HG02763 (cell line): ENCODE results near the gene TRABD2A.

ENCODE experiments used
- ATAC-seq: cut with Tn5 transposase; IDR thresholded peaks from one replicate; pipeline ENCODE4 v1.9.1; 2021; ENCODE audit warnings: mild to moderate bottlenecking, moderate library complexity; ENCODE audit not compliant: unreplicated experiment

TRABD2A gene

GRCh38 chr2:84856787-84857186 lies 24.1 kb downstream of the TRABD2A start:
- no peak for ATAC-seq

- ATAC-seq = no peak
These were observed 25.2 kb downstream of the TRABD2A start for GRCh38 chr2:84855731-84856130.

- ATAC-seq = no peak
These were observed 26.0 kb downstream of the TRABD2A start for GRCh38 chr2:84854850-84855249.

GRCh38 chr2:84851876-84852275 lies 29.0 kb downstream of the TRABD2A start:
- ATAC-seq = no peak

GRCh38 chr2:84850471-84850870 lies 30.4 kb downstream of the TRABD2A start:
- no peak for ATAC-seq

GRCh38 chr2:84849271-84849952 lies 31.5 kb downstream of the TRABD2A start:
- no peak for ATAC-seq

- ATAC-seq = no peak
These were observed 33.4 kb downstream of the TRABD2A start for GRCh38 chr2:84847326-84848050.

GRCh38 chr2:84846741-84847142 lies 34.1 kb downstream of the TRABD2A start:
- no peak for ATAC-seq

GRCh38 chr2:84846041-84846663 lies 34.7 kb downstream of the TRABD2A start:
- no peak for ATAC-seq

- ATAC-seq = no peak
These were observed 36.7 kb downstream of the TRABD2A start for GRCh38 chr2:84844141-84844540.

- ATAC-seq = no peak
These were observed 39.3 kb downstream of the TRABD2A start for GRCh38 chr2:84841577-84841976.

GRCh38 chr2:84840306-84840705 lies 40.6 kb downstream of the TRABD2A start:
- no peak for ATAC-seq

- no peak for ATAC-seq
These were observed 41.0 kb downstream of the TRABD2A start for GRCh38 chr2:84839851-84840250.

GRCh38 chr2:84838434-84839145 lies 42.3 kb downstream of the TRABD2A start:
- ATAC-seq = no peak

- no peak for ATAC-seq
These were observed 44.7 kb downstream of the TRABD2A start for GRCh38 chr2:84836215-84836614.

- ATAC-seq = no peak
These were observed 47.3 kb downstream of the TRABD2A start for GRCh38 chr2:84833481-84834150.

- peak; percentile 86 for ATAC-seq
These were observed 48.0 kb downstream of the TRABD2A start for GRCh38 chr2:84832772-84833461.

GRCh38 chr2:84830758-84831500 lies 50.0 kb downstream of the TRABD2A start:
- ATAC-seq = no peak

- ATAC-seq = no peak
These were observed 50.8 kb downstream of the TRABD2A start for GRCh38 chr2:84830095-84830494.

GRCh38 chr2:84829693-84830092 lies 51.2 kb downstream of the TRABD2A start:
- no peak for ATAC-seq
